GM19463 (cell line): ENCODE data around the gene TTLL7.

Source experiments
- ATAC-seq: cut with Tn5 transposase; IDR thresholded peaks from one replicate; pipeline ENCODE4 v1.9.1; 2021; ENCODE audit warnings: mild to moderate bottlenecking, moderate library complexity; ENCODE audit not compliant: unreplicated experiment

TTLL7 gene

DNA sequence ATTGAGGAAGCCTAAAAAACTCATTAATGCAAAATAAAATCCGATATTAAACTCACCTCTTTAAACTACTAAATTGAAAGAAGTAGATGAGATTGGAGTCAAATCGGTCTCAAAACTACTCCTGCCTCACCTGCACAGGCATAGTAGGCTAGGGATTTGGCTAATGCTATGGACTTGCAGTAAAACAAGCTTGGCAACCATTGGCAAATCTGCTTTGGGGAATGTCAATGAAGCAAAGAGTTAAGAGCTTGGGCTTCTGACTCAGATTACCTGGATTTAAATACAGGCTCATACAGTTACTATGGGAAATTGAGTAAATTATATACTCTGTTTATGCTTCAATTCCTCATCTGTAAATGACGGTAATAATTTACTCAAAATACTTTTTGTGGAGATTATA, 111.4 kb downstream of the TTLL7 start:
- ATAC-seq, result no peak

- no peak for ATAC-seq
Observed at GRCh38 chr1:83883979-83884378, 115.0 kb downstream of the TTLL7 start.

DNA sequence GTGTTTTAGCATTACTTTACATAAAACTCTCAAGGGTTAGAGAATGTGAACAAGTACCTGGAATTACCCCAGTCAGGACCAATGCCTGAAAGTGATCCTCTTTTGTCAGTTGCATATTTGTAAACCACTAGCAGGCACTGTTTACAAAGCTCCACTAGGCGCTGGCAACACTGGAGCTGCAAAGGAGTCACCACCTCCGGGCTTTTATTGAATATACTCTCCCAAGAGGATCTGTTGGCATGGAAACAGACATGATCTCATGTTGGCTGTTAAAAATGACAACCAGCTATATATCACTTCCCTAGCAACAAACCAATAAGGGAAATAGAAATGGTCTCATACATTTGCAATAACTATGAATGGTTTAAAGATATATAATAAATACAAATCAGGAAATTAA, 116.0 kb downstream of the TTLL7 start:
- ATAC-seq, result no peak

DNA sequence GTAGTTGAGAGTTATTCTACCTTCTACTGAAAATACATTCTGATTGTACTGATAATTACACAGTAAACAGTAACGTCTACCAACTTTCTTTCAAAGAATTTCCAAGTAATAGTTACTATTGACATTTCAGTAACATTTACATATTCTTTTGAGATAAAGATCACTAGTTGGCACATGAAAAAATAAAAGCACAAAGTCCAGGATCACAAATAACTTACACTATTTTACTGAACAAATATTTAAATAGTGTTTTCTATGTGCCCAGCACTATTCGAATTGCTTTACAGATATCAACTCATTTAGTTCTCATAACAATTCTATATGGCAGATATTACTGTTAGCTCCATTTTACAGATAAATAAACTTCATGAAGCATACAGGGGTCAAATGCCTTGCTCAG, 126.4 kb downstream of the TTLL7 start:
- no peak for ATAC-seq

DNA sequence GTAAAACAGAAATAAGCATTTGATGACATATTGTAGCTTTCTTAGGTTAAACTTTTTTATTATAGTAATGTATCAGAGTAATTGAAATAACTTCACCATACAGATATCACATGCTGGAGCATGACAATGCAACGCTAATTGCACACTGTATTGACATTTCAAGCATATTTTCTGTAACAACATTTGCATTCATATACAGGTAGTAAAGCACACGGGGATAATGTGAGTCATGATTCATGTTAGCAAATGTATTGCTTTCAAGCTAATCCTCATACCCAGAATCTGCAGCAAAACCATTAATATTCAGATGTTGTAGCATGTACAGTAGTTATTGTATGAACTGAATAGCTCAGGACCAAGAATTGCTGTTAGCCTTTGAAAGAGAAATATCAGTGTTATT, 133.9 kb downstream of the TTLL7 start:
- no peak for ATAC-seq

DNA sequence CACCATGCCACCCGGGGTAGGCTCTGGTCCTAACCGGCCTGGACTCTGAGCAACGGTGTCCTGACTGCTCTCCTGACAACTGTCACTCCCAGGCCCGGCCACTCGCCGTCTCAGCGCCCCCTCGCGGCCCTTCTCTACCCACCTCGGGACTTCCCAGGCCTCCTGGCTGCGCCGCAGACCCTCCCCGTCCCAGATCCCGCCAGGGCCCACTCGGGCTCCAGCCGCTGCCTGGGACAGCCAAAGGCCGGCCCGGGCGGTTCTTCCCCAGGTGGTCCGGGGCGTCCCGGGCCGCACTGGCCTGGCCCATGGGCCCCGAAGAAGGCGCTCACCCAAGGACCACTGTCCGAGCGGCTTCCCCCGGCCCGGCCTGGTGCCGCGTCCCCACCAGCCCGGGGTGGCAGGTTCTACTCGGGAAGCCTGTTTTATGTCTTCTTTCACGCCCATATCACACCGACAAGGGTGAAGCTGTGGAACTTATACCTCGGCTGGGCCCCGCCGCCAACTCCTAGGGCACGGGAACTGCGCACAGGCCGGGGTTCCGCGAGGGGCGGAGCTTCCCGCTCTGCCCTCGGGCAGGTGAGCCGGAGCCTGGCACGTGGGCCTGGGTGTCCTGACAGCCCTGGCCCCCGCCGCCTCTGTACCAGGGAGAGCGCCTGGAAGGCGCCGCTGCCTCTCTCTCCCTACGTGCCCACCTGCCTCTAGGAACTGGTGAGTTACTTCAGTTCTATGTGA, 138.3 kb downstream of the TTLL7 start:
- ATAC-seq, result peak; percentile 97

- no peak for ATAC-seq
Observed at GRCh38 chr1:83857716-83858115, 141.2 kb downstream of the TTLL7 start.

- ATAC-seq, result no peak
Observed at GRCh38 chr1:83857103-83857502, 141.8 kb downstream of the TTLL7 start.

- no peak for ATAC-seq
Observed at GRCh38 chr1:83856381-83856780, 142.6 kb downstream of the TTLL7 start.

- no peak for ATAC-seq
Observed at GRCh38 chr1:83854456-83854855, 144.5 kb downstream of the TTLL7 start.

DNA sequence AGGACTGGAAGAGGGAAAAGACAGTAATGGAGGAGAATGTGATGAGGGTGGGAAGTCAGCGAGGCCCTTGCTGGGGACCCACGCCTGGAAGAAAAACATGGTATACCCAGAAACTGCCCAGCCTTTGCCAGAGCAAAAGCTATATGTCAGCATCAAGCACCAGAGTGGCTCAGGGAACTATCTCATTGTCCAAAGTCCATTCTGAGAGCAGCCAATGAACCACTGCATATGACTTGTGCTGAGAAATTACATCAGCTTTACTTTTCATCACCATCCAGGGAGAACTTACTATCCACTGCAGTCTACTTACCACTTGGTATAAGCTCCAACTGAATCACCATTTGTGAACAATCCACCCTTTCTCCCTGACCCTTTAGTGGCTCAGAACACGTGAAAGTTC, 148.1 kb downstream of the TTLL7 start:
- ATAC-seq, result no peak

- no peak for ATAC-seq
Observed at GRCh38 chr1:83849191-83850061, 149.5 kb downstream of the TTLL7 start.

DNA sequence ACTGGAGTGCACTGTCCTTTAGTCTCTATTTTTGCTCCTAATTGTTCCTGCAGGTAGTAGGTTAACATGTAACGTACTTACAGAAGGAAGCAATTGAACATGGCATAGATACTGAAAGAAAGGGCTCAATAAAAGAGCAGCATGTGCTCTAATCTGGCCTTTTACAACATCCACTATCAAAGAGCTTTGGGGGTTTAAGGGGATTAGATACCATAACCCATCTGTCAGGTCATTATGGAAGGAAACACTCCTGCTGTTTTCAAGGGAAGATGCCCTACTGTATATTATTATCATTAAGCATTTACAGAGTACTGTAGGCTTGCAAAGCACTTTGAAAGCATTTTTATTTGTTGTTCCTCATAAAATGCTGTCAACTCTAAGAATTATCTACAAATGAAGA, 152.8 kb downstream of the TTLL7 start:
- ATAC-seq, result no peak

DNA sequence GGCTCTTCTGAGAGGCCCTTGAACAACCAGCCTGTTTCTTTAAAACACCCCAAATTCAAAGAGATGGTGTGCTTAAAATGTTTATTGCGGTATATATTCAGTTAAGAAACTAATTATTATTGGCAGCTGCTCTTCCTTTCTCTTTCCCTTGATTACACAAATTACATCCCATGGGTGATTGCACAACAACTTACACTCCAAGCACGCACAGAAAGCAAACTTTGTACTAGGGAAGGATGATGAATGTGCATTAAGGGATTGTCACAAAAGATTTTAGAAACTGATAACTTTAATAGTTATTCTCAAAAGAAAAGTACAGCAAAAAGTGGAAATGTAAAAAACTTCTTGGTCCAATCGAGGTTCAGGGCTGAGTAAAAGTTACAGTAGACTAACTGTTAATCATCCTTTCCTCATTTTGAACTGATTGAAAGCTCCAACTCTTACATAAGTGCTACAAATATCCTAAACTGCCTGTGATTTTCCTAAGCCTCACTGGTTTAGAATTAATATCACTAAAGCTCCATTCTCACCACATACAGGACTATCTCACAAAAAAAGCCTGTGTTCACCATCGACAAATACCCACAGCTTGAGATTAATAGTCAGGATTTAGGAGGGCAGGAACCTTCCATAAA, 153.4 kb downstream of the TTLL7 start:
- no peak for ATAC-seq

GRCh38 chr1:83844546-83844945, 154.4 kb downstream of the TTLL7 start:
- ATAC-seq, result no peak

DNA sequence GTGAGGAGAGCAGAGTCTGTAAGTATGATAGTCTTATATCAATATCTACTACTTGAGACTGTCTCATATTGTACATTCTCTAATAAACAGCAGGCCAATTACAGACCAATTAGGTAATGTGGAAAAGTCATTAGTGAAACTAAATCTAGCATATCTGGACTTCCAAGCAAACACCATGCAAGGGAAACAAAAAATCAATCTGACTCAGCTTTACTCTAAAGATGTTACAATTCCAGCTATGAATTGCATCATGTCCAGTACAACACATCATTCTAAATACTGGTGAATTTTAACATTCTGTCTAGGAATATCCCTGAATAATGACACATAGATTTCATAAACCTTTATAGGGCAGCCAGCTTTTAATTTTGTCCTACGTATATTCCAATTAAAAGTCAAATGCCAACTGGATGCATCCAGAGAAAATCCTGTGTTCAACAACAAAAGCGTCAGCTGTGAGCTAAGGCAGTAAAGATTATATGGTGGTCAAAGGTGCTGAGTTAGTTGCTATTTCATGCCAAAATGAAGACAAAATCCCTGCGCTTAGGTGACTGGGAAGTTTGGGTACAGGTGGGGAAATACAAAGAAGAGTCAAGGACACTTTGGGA, 159.3 kb downstream of the TTLL7 start:
- no peak for ATAC-seq

GRCh38 chr1:83838573-83838972, 160.4 kb downstream of the TTLL7 start:
- no peak for ATAC-seq

DNA sequence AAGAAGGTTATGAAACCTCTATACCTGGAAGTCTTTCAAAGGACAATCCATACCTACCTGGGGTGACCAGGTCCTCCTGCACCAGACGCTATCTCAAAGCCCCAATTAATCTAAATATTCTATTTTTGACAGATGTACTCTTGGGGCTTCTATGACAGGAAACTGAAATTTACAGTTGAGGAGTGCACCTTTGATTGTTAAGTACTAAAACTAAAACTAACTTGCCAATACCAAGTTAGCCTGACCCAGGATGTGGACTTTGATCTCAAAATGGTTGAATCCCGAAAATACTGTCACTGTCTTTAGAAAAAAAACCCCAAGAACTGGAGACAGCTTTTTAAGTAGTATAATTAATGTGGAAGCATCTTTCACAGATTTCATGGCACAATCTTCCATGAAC, 162.4 kb downstream of the TTLL7 start:
- no peak for ATAC-seq

GRCh38 chr1:83834621-83835264, 164.2 kb downstream of the TTLL7 start:
- ATAC-seq, result no peak

GRCh38 chr1:83832194-83832593, 166.7 kb downstream of the TTLL7 start:
- no peak for ATAC-seq

DNA sequence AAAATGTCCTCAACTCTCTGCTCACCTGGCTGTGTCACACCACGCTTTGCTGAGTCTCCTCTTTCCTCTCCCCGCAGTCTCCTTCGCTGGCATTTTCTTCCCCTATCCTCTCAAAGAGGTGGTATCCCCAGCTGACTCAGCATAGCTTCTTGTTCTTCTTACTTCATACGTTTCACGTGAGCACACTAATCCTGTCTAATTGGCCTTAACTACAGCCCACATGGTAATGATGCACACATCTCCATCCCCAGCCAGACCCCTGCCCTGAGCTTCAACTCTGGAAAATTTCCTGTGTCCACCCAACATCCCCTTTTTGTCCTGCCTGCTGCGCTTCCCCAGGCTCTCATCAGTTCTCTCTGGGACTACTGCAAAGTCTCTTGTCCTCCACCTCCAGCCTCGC, 169.8 kb downstream of the TTLL7 start:
- no peak for ATAC-seq
